ENCODE data around the gene SELENOO.
A peak's percentile ranks its signal among the peaks of the same experiment; 100 is the strongest.

SELENOO gene

DNA sequence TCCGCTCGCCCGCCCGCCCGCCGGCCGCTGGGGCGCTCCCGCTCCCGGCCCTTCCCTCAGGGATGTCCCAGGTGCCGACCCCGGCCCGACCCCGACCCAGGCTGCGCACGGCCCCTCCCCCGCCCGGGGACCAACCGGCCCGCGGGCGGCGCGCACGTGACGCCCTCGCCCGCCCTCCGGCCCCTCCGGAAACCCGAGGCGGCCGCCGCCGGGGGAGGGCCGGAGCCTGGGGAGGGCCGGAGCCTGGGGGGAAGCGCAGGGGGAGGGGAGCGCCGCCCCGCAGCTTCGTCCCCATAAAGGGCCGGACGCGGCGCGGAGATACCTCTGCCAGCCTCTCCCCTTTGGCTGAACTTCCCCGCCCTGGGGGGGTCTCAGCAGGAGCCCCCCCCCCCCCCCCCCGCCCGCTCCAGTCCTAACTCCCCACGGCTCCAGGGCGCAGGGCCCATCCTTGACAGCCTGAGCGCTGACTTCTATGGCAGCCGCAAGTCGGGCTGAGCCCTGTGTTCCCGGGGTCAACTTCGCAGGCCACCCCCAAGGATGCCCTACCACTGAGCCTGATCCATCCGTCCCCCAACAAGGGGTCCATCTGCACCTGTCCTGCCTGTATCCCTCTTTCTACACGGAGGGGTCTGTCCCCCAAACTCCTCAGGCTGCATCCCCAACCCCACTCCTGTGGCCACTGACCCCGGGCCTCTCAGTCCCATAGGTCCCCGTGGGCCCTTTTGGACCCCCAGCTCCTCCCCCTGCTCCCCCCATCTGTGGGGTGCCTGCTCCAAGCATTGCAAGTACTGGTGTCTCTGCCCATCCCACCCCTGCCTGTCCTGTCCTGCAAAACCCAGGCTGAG is 61.0 kb downstream of the SELENOO start, which contains the start of gene MAPK12:
Gene MAPK12, minus strand, starts transcription at position 69 of the 845 bp plus-strand sequence. CDS start 174 bp downstream, outside the sequence.
- no peak for TF ChIP-seq POLR2A (IDR thresholded peaks at IDR 0.05; ENCODE audit: extremely low read depth, insufficient read length)
- TF ChIP-seq, protein P1, sequence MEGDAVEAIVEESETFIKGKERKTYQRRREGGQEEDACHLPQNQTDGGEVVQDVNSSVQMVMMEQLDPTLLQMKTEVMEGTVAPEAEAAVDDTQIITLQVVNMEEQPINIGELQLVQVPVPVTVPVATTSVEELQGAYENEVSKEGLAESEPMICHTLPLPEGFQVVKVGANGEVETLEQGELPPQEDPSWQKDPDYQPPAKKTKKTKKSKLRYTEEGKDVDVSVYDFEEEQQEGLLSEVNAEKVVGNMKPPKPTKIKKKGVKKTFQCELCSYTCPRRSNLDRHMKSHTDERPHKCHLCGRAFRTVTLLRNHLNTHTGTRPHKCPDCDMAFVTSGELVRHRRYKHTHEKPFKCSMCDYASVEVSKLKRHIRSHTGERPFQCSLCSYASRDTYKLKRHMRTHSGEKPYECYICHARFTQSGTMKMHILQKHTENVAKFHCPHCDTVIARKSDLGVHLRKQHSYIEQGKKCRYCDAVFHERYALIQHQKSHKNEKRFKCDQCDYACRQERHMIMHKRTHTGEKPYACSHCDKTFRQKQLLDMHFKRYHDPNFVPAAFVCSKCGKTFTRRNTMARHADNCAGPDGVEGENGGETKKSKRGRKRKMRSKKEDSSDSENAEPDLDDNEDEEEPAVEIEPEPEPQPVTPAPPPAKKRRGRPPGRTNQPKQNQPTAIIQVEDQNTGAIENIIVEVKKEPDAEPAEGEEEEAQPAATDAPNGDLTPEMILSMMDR (IDR thresholded peaks at IDR 0.05; ENCODE audit: low read depth, low read length) = no peak
- no peak for TF ChIP-seq MYC (IDR thresholded peaks at IDR 0.05; ENCODE audit: low read depth, low read length)
- TF ChIP-seq, protein P2, sequence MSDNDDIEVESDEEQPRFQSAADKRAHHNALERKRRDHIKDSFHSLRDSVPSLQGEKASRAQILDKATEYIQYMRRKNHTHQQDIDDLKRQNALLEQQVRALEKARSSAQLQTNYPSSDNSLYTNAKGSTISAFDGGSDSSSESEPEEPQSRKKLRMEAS (IDR thresholded peaks at IDR 0.05; ENCODE audit: low read depth, low read length) = no peak
- DNase-seq (ENCODE audit: low read depth) = peak; percentile 79
- H3K4me3 ChIP-seq (ENCODE audit: low read depth, low read length) = peak within 1 kb of the TSS; percentile 57

DNA sequence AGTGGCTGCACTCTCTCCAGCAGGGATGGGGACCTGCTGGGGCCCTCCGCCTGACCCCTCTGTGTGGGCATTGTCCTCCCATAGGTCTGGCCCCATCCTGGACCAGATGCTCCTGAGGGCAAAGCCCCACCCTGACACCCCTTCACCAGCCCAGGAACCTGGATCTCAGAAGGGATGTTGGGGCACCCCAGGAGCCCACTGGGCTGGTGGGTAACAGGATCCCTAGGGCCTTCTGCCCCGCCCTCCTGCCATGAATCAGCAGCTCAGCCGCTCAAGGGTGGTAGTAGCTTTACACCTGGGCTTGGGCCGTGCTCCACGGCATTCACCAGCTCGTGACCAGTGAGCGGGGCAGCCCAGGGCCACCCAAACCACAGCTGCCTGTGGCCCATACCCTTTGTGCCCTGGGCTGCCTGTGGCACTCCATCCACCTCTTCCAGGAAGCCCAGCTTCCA is 61.7 kb downstream of the SELENOO start:
- DNase-seq (ENCODE audit: low read depth) = peak; percentile 57
- TF ChIP-seq, protein P1 (IDR thresholded peaks at IDR 0.05; ENCODE audit: low read depth, low read length) = no peak
- TF ChIP-seq POLR2A (IDR thresholded peaks at IDR 0.05; ENCODE audit: extremely low read depth, insufficient read length) (no peak), MYC (IDR thresholded peaks at IDR 0.05; ENCODE audit: low read depth, low read length) (no peak)
- TF ChIP-seq, protein P2 (IDR thresholded peaks at IDR 0.05; ENCODE audit: low read depth, low read length) = no peak
- no peak overlapping the region for H3K4me3 ChIP-seq (ENCODE audit: low read depth, low read length)

DNA sequence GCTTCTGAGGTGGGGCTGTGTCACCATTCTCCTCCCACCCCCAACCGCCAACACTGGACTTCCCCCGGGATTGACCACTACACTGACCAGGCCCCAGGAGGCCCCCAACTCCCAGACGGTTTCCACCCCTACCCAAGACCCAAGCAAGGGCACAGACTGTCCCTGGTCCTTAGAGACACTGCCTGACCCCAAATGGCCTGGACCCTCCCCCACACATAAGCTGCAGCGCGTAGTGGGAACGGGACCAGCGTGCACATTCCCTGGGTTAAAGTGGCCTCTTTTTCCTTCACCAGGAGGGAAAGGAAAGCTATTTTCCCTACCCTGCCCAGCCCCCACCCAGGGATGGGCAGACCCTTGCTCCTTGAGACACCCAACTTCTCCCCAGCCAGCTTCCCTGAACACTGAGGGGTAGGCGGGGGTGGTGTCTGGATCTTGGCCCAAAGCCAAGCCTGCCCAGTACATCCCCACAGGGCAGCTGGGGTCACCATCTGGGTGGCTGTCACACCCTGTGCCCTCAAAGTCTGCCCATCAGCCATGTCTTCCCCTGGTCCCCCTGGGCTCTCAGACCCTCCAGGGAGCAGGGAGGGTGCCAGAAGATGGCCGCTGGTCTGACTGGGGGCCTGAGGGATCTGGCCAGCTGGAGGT is 62.3 kb downstream of the SELENOO start:
- no peak overlapping the region for H3K4me3 ChIP-seq (ENCODE audit: low read depth, low read length)
- no peak for DNase-seq (ENCODE audit: low read depth)
- TF ChIP-seq POLR2A (IDR thresholded peaks at IDR 0.05; ENCODE audit: extremely low read depth, insufficient read length) (no peak), MYC (IDR thresholded peaks at IDR 0.05; ENCODE audit: low read depth, low read length) (no peak)
- TF ChIP-seq, protein P2 (IDR thresholded peaks at IDR 0.05; ENCODE audit: low read depth, low read length) = no peak
- TF ChIP-seq, protein P1 (IDR thresholded peaks at IDR 0.05; ENCODE audit: low read depth, low read length) = no peak

DNA sequence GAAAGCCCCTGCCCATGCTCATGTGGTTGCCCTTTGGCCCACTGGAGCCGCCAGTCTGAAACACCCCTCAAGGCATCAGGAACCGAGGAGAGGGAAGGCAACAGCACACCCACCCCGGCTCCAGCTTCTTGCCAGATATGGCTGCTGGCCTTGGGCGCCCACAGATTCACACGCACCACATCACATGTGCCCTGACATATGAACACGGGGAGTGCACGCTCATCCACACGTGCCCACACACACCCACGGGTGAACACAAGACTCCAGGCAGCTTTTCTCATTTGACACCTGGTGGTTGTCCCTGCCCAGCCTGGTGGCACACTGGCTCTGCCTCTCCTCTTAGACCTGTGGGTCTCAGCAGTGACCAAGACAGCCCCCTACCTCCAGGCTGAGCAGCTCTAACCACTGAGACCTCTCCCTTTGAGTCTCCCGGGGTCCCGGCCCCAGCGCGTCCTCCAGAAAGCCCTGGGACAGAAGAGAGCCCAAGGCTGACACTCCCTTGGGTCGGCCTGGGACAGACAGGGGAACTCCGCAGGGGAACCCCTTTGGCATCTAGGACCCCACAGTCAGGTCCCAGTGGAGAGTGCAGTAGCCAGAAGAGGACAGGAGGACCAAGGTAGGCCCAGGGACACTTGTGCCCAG is 63.4 kb downstream of the SELENOO start:
- H3K4me3 ChIP-seq (ENCODE audit: low read depth, low read length) = no peak overlapping the region
- no peak for DNase-seq (ENCODE audit: low read depth)
- no peak for TF ChIP-seq POLR2A (IDR thresholded peaks at IDR 0.05; ENCODE audit: extremely low read depth, insufficient read length)
- no peak for TF ChIP-seq MYC (IDR thresholded peaks at IDR 0.05; ENCODE audit: low read depth, low read length)
- TF ChIP-seq, protein P2 (IDR thresholded peaks at IDR 0.05; ENCODE audit: low read depth, low read length) = no peak
- TF ChIP-seq, protein P1 (IDR thresholded peaks at IDR 0.05; ENCODE audit: low read depth, low read length) = no peak

DNA sequence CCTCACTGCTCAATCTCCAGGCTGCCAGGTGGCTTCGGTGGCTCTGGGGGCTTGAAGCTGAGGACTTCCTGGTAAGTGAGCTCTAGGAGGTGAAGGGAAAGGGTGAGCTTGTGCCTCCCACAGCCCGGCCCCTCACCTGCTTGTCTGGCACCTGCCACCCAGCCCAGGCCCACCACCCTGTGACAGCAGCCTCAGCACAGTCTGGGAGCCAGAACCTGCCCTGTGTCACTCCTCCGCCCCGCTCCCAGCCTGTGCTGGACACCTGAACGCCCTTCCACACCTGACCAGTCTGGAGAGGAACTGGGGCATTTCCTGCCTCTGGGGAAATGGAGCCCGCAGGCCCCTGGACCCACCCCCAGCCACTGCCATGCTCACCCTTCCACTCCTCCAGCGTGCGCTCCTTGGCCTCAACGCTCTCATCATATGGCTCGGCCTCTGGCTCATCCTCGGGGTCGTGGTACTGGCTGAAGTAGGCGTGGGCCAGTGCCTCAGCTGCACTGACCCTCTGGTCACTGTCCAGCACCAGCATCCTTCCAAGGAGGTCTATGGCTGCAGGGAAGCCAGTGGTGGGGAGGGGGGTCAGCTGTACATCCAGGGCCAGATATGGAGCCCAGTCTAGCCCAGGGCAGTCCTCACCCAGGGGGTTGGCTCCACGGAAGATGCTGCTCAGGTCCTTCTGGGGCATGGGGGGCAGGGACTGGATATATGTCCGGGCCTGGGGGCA is 64.3 kb downstream of the SELENOO start:
- no peak overlapping the region for H3K4me3 ChIP-seq (ENCODE audit: low read depth, low read length)
- no peak for TF ChIP-seq POLR2A (IDR thresholded peaks at IDR 0.05; ENCODE audit: extremely low read depth, insufficient read length)
- TF ChIP-seq, protein P2 (IDR thresholded peaks at IDR 0.05; ENCODE audit: low read depth, low read length) = no peak
- TF ChIP-seq MYC (IDR thresholded peaks at IDR 0.05; ENCODE audit: low read depth, low read length) = no peak
- TF ChIP-seq, protein P1 (IDR thresholded peaks at IDR 0.05; ENCODE audit: low read depth, low read length) = no peak
- no peak for DNase-seq (ENCODE audit: low read depth)
